BE2C (cell line): ENCODE results near the gene MIA.

Source experiments
- DNase-seq: peaks from one replicate; pipeline ENCODE4 v3.0.0-alpha.2; 2020
- H3K27me3 ChIP-seq: fragments of 250-450 bp; sonication (Bioruptor Pico); 2 replicates; pipeline ENCODE4 v1.5.1; 2020; ENCODE audit warnings: mild to moderate bottlenecking
- H3K36me3 ChIP-seq: fragments of 250-450 bp; sonication (Bioruptor Pico); 2 replicates; pipeline ENCODE4 v1.5.1; 2020; ENCODE audit warnings: mild to moderate bottlenecking
- H3K4me1 ChIP-seq: fragments of 250-450 bp; sonication (Bioruptor Pico); 2 replicates; pipeline ENCODE4 v1.5.1; 2020
- H3K4me3 ChIP-seq: 2 replicates; pipeline ENCODE4 v1.5.1; 2011; ENCODE audit warnings: low read depth, low read length
- H3K9me3 ChIP-seq: fragments of 250-450 bp; sonication (Bioruptor Pico); 2 replicates; pipeline ENCODE4 v1.5.1; 2020
- TF ChIP-seq, protein P1 (sequence below): IDR thresholded peaks from 2 replicates; pipeline ENCODE4 v1.5.1; 2012; ENCODE audit warnings: mild to moderate bottlenecking, low read depth, low read length

MIA gene

DNA sequence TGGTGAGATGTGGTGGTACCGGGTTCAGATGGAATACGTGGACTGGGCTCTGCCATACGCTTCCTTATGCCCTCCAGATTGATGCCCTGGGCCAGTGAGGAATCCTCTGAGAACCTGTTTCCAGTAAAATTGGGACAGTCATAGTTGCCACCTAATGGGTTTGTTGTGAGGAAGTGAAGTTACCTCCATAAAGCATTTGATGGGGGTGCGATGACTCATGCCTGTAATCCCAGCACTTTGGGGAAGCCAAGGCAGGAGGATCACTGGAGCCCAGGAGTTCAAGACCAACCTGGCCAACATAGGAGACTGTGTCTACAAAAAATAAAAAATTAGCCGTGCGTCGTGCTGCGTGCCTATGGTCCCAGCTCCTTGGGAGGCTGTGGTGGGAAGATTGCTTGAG lies 19.5 kb upstream of the MIA start:
- Histone ChIP-seq H3K4me3 (no peak overlapping the region), H3K36me3 (peaks cover 68% of the 10 kb centered on the region), H3K4me1 (no peaks in the 10 kb centered on the region)

DNA sequence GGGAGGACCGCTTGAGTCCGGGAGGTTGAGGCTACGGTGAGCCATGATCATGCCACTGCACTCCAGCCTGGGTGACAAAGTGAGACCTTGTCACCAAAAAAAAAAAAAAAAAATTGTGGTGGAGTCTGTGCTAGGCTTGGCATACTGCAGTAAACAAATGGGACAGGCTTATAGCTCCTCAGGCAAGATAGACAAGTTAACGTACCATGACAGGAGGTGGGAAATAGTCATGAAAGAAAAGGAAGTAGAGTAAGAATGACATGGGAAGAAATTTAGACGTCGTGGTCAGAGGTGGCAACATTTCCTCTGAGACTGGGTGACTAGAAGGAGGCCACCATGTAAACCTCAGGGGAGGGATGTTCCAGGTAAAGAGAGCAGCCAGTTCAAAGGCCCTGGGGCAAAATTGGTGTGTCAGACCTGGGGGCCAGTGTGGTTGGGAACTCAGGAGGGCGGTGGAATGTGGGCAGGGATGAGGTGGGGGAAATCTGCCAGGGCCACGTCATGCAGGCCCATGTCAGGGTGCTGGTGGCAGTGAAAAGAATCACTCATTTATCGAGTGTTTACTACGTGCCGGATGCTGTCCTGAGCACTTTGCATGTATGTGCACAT lies 18.7 kb upstream of the MIA start:
- Histone ChIP-seq H3K36me3 (peaks cover 75% of the 10 kb centered on the region), H3K27me3 (no peaks in the 10 kb centered on the region), H3K9me3 (no peaks in the 10 kb centered on the region), H3K4me3 (no peak overlapping the region), H3K4me1 (no peaks in the 10 kb centered on the region)
- no peak for DNase-seq
- TF ChIP-seq, protein P1, sequence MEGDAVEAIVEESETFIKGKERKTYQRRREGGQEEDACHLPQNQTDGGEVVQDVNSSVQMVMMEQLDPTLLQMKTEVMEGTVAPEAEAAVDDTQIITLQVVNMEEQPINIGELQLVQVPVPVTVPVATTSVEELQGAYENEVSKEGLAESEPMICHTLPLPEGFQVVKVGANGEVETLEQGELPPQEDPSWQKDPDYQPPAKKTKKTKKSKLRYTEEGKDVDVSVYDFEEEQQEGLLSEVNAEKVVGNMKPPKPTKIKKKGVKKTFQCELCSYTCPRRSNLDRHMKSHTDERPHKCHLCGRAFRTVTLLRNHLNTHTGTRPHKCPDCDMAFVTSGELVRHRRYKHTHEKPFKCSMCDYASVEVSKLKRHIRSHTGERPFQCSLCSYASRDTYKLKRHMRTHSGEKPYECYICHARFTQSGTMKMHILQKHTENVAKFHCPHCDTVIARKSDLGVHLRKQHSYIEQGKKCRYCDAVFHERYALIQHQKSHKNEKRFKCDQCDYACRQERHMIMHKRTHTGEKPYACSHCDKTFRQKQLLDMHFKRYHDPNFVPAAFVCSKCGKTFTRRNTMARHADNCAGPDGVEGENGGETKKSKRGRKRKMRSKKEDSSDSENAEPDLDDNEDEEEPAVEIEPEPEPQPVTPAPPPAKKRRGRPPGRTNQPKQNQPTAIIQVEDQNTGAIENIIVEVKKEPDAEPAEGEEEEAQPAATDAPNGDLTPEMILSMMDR = no peak

More for the DNA sequence above, 19.5 kb upstream of the MIA start:
- no peaks in the 10 kb centered on the region for H3K27me3 ChIP-seq
- TF ChIP-seq, protein P1 = no peak
- H3K9me3 ChIP-seq = no peaks in the 10 kb centered on the region
- no peak for DNase-seq

DNA sequence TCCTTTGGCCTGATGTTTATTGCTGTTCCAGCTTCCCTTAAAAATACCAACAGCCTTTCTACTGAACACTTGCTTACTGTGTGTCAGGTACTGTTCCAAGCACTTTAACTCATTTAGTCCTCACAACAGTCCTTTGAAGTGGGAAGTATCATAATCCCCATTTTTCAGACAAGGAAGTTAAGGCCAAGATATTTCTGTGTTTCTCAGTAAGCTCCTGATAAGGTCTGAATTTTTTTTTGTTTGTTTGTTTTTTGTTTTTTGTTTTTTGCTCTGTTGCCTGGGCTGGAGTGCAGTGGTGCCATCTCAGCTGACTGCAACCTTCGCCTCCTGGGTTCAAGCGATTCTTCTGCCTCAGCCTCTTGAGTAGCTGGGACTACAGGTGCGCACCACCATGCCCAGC lies 16.8 kb upstream of the MIA start:
- Histone ChIP-seq H3K36me3 (peaks cover 88% of the 10 kb centered on the region), H3K27me3 (no peaks in the 10 kb centered on the region), H3K4me3 (no peak overlapping the region), H3K4me1 (no peaks in the 10 kb centered on the region), H3K9me3 (no peaks in the 10 kb centered on the region)
- DNase-seq = no peak
- TF ChIP-seq, protein P1 = no peak

DNA sequence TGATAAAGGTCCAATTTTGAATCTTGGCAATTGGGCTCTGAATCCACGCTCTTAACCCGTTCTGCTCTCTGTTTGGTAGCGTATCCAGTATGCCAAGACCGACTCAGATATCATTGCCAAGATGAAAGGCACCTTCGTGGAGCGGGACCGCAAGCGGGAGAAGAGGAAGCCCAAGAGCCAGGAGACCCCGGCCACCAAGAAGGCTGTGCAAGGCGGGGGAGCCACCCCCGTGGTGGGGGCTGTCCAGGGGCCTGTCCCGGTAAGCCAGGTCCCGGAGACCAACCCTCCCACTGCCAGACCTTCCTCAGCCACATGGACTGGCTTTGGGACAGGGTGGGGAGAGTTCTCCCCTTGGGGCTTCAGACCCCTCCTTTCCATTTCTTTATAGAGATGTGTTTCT lies 16.0 kb upstream of the MIA start:
- no peak overlapping the region for H3K4me3 ChIP-seq
- peaks cover 92% of the 10 kb centered on the region for H3K36me3 ChIP-seq
- no peaks in the 10 kb centered on the region for H3K27me3 ChIP-seq
- no peaks in the 10 kb centered on the region for H3K9me3 ChIP-seq
- no peak for DNase-seq
- H3K4me1 ChIP-seq = no peaks in the 10 kb centered on the region
- TF ChIP-seq, protein P1 = no peak

DNA sequence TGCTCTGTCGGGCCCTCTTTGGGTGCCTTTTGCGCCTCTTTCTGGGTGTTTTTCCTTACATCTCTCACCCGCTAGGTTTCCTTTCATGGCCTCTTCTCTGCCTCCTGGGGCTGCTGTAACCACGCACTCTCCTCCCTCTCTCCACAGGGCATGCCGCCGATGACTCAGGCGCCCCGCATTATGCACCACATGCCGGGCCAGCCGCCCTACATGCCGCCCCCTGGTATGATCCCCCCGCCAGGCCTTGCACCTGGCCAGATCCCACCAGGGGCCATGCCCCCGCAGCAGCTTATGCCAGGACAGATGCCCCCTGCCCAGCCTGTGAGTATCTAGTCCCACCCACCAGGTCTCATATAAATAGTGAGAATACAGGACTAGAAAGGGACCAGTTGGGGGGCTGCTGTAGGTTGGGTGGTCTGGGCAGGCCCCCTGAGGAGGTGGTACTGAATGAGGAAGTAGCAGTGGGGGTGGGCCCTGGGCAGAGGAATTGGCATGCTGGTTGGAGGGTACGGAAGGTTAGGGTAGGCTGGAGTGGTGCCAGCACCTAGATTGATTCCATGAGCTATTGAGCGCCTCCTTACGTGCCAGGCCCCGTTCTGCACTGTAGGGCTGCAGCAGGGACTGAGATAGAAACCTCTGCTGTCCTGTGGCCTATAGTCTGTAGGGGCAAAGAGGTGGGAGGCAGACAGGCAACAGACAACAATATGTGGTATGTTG lies 12.4 kb upstream of the MIA start:
- Histone ChIP-seq H3K36me3 (peaks cover 80% of the 10 kb centered on the region), H3K4me1 (no peaks in the 10 kb centered on the region), H3K4me3 (no peak overlapping the region), H3K9me3 (no peaks in the 10 kb centered on the region), H3K27me3 (no peaks in the 10 kb centered on the region)
- DNase-seq = no peak
- TF ChIP-seq, protein P1 = no peak

DNA sequence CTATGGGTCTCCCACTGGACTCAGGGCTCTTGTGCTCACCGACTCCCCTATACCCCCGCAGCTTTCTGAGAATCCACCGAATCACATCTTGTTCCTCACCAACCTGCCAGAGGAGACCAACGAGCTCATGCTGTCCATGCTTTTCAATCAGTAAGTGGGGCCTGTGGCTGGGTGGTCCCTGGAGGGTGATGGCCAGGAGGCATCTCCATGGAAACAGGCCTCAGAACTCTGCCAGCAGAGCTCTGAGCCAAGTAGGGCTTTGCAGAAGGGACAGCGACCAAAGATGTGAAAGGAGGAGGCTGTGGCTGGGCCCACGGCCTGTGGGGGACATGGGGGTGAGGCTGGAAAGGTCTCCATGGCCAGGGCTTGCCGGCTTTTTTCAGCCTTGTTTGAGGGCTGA lies 11.8 kb upstream of the MIA start:
- no peaks in the 10 kb centered on the region for H3K4me1 ChIP-seq
- no peak overlapping the region for H3K4me3 ChIP-seq
- no peaks in the 10 kb centered on the region for H3K9me3 ChIP-seq
- DNase-seq = no peak
- H3K36me3 ChIP-seq = peaks cover 74% of the 10 kb centered on the region
- TF ChIP-seq, protein P1 = no peak
- no peaks in the 10 kb centered on the region for H3K27me3 ChIP-seq
